GM12875 (cell line): Measurements from ENCODE around the gene EYS.

Experiments used
- H3K4me3 ChIP-seq: one replicate; pipeline ENCODE4 v1.5.1; 2011; ENCODE audit warnings: low read depth, low read length, control low read depth
- CTCF ChIP-seq: IDR thresholded peaks from 2 replicates; pipeline ENCODE4 v1.5.1; 2011; ENCODE audit warnings: low read depth, mild to moderate bottlenecking, control low read depth, inconsistent platforms, low read length, moderate library complexity, borderline replicate concordance; ENCODE audit not compliant: insufficient read depth

The EYS gene

GRCh38 chr6:64000818-64001491, 1706.1 kb downstream of the EYS start:
- no peak for TF ChIP-seq CTCF
- no peak overlapping the region for H3K4me3 ChIP-seq

GRCh38 chr6:63999613-64000012, 1707.4 kb downstream of the EYS start:
- no peak overlapping the region for H3K4me3 ChIP-seq
- no peak for TF ChIP-seq CTCF

- H3K4me3 ChIP-seq = no peak overlapping the region
- TF ChIP-seq CTCF = no peak
Observed at GRCh38 chr6:63998991-63999390, 1708.0 kb downstream of the EYS start.

GRCh38 chr6:63997734-63998133, 1709.3 kb downstream of the EYS start:
- TF ChIP-seq CTCF = no peak
- H3K4me3 ChIP-seq = no peak overlapping the region

- H3K4me3 ChIP-seq = no peak overlapping the region
- no peak for TF ChIP-seq CTCF
Observed at GRCh38 chr6:63997221-63997620, 1709.8 kb downstream of the EYS start.

- no peak for TF ChIP-seq CTCF
- H3K4me3 ChIP-seq = no peak overlapping the region
Observed at GRCh38 chr6:63985223-63985622, 1721.8 kb downstream of the EYS start.

GRCh38 chr6:63975699-63976098, 1731.3 kb downstream of the EYS start:
- no peak for TF ChIP-seq CTCF
- no peak overlapping the region for H3K4me3 ChIP-seq
